ENCODE measurements around the gene RARB. TPM values are rescaled to one million over a fixed set of nuclear protein-coding genes. Genes with fewer than 3 reads are reported as not detected.

RARB gene
- total RNA-seq, 2 experiments from 2014 or later = not detected

DNA sequence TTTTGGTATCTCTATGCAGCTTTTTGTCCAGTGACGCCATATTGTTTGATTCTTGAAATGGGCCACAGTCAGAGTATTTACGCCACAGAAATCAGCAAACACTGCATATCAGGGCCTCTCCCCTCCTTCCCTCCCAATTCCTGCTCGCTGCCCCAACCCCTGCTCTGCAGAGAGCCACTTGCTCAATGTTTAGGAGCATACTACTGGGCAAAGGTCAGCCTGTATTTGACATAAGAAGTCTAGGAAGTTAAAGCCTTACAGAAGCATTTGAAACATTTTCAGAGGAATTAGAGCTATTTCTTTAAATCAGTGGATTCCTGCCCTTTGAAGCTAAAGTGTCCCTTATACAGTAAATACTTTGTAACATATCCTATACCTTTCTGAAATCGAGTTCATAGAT is 17.4 kb upstream of the RARB start:
- ChIA-PET CTCF (no interaction called here), POLR2A (interaction anchor here (0.6 kb wide), 1 partner anchor 12 kb away, joined by 3 read pairs; no protein-coding TSS in a partner anchor)
- DNase-seq (no peak), ATAC-seq (no peak)
- intact Hi-C loops (cut with micrococcal nuclease) = no loop called here
- no peaks in the 10 kb centered on the region for H3K36me3 Mint-ChIP-seq (ENCODE audit: low read depth)
- TF ChIP-seq, protein P1, sequence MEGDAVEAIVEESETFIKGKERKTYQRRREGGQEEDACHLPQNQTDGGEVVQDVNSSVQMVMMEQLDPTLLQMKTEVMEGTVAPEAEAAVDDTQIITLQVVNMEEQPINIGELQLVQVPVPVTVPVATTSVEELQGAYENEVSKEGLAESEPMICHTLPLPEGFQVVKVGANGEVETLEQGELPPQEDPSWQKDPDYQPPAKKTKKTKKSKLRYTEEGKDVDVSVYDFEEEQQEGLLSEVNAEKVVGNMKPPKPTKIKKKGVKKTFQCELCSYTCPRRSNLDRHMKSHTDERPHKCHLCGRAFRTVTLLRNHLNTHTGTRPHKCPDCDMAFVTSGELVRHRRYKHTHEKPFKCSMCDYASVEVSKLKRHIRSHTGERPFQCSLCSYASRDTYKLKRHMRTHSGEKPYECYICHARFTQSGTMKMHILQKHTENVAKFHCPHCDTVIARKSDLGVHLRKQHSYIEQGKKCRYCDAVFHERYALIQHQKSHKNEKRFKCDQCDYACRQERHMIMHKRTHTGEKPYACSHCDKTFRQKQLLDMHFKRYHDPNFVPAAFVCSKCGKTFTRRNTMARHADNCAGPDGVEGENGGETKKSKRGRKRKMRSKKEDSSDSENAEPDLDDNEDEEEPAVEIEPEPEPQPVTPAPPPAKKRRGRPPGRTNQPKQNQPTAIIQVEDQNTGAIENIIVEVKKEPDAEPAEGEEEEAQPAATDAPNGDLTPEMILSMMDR (IDR thresholded peaks at IDR 0.05) = no peak
- no peak overlapping the region for H3K27ac Mint-ChIP-seq
- H3K27me3 Mint-ChIP-seq = no peaks in the 10 kb centered on the region
- no peak overlapping the region for H3K4me3 Mint-ChIP-seq
- H3K9me3 Mint-ChIP-seq = no peaks in the 10 kb centered on the region
- no peaks in the 10 kb centered on the region for H3K4me1 Mint-ChIP-seq (ENCODE audit: low read depth)

DNA sequence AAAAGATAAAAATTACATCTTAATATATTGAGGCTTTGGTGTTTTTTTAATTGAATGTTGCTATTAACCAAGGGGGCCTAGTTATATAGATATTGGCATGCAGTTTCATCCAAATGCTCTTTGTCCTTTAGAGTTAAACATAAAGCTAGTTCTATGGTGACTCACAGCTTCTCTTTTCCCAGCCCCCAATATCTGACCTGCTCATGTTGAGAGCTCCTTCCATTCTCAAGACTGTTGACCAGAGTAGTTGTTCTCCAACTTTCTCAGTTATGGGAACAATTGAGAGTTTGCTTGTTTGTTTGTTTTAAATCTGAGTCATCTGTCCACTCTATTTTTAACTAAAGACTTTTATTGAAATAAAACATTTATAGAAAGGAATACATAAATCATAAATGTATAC is 15.8 kb upstream of the RARB start:
- H3K4me3 Mint-ChIP-seq = no peak overlapping the region
- ChIA-PET CTCF (no interaction called here), POLR2A (no interaction called here)
- no peaks in the 10 kb centered on the region for H3K27me3 Mint-ChIP-seq
- intact Hi-C loops (cut with micrococcal nuclease) = no loop called here
- no peak for ATAC-seq
- no peaks in the 10 kb centered on the region for H3K36me3 Mint-ChIP-seq (ENCODE audit: low read depth)
- no peak overlapping the region for H3K27ac Mint-ChIP-seq
- TF ChIP-seq, protein P1 (IDR thresholded peaks at IDR 0.05) = no peak
- no peak for DNase-seq
- H3K4me1 Mint-ChIP-seq (ENCODE audit: low read depth) = no peaks in the 10 kb centered on the region
- H3K9me3 Mint-ChIP-seq = no peaks in the 10 kb centered on the region

DNA sequence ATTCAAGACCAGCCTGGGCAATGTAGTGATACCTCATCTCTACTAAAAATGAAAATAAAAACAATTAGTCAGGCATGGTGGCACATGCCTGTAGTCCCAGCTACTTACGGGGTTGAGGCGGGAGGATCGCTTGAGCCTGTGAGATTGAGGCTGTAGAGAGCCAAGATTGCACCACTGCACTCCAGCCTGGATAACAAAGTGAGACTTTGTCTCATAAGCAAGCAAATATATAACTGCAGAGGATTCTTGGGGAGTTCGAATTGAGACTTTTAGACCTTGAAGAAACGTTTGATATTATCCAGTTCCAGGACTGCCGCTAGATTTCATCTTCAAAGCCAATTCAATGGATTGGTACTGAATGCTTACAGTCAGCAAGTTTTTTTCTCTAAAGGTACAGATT is 11.9 kb upstream of the RARB start:
- H3K4me1 Mint-ChIP-seq (ENCODE audit: low read depth) = no peaks in the 10 kb centered on the region
- H3K4me3 Mint-ChIP-seq = no peak overlapping the region
- H3K27me3 Mint-ChIP-seq = peaks cover 3% of the 10 kb centered on the region
- H3K36me3 Mint-ChIP-seq (ENCODE audit: low read depth) = no peaks in the 10 kb centered on the region
- no peaks in the 10 kb centered on the region for H3K9me3 Mint-ChIP-seq
- intact Hi-C loops (cut with micrococcal nuclease) = no loop called here
- ChIA-PET CTCF (no interaction called here), POLR2A (no interaction called here)
- DNase-seq (no peak), ATAC-seq (no peak)
- H3K27ac Mint-ChIP-seq = no peak overlapping the region
- TF ChIP-seq, protein P1 (IDR thresholded peaks at IDR 0.05) = no peak

DNA sequence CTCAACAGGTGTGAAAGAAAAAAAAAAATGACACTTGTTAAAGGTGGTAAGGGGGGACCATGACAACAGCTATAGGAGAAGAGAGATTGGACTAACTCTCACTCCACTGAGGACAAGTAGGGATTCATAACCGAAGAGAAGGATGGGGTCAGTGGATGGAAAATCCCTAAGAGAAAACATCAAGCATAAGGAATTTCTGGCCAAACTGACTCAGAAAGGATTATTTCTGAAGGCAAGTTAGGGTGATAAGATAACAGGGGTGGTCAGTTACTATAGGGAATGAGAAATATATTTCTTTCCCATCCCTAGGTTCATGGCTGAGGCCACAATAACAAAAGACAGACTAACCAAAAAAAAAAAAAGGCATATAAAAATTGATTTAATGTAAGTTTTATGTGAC is 9.5 kb upstream of the RARB start:
- Mint-ChIP-seq H3K9me3 (no peaks in the 10 kb centered on the region), H3K36me3 (ENCODE audit: low read depth) (no peaks in the 10 kb centered on the region), H3K27ac (no peak overlapping the region), H3K4me3 (no peak overlapping the region), H3K4me1 (ENCODE audit: low read depth) (no peaks in the 10 kb centered on the region), H3K27me3 (peaks cover 3% of the 10 kb centered on the region)
- ChIA-PET POLR2A (no interaction called here), CTCF (interaction anchor here (0.5 kb wide), 1 partner anchor 811 kb away, joined by 3 read pairs; no protein-coding TSS in a partner anchor)
- TF ChIP-seq, protein P1 (IDR thresholded peaks at IDR 0.05) = no peak
- intact Hi-C loops (cut with micrococcal nuclease) = no loop called here
- ATAC-seq (no peak), DNase-seq (no peak)

DNA sequence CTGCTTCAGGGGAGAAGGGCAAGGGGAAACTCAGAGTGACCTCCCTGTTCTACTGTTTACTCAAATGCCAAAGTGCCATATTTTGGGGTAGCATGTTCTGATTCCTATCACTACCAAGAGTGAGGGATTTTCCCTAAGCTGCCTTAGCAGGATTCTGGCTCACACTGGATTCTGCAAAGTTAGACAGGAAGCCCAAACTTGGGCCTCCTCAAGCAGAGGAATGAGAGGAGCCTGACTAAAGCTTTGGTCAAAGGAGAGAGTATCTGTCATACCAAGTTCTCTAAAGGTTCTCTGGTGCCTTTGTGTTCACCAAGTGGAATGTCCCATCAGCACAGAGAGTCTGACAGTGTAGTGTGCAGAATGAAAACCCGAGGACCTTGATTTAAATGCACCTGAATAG is 8.8 kb upstream of the RARB start:
- Mint-ChIP-seq H3K4me3 (no peak overlapping the region), H3K36me3 (ENCODE audit: low read depth) (no peaks in the 10 kb centered on the region), H3K4me1 (ENCODE audit: low read depth) (no peaks in the 10 kb centered on the region), H3K9me3 (no peaks in the 10 kb centered on the region), H3K27me3 (peaks cover 3% of the 10 kb centered on the region), H3K27ac (no peak overlapping the region)
- DNase-seq = no peak
- TF ChIP-seq, protein P1 (IDR thresholded peaks at IDR 0.05) = no peak
- CTCF ChIA-PET = interaction anchor here (0.5 to 1.2 kb wide), 2 partner anchors 22 to 810 kb away, joined by 3 read pairs; no protein-coding TSS in a partner anchor
- ATAC-seq = no peak
- intact Hi-C loops (cut with micrococcal nuclease) = no loop called here
- POLR2A ChIA-PET = no interaction called here

Data from activated CD8-positive, alpha-beta T cell treated with anti-CD3 and anti-CD28 coated beads for 36 hours (primary cell).